Activated T-helper 2 cell treated with anti-CD3 and anti-CD28 coated beads, Interferon-gamma antibody, Interleukin-2, Interleukin-4, amounts not matched to agents 10 μg/mL and 5 μg/mL and 100 μg/mL, durations not matched to agents 14 hours and 24 hours and 36 hours (primary cell): ENCODE measurements around the gene ATP5PO. TPM values are rescaled to one million over a fixed set of nuclear protein-coding genes. Genes with fewer than 3 reads are reported as not detected.

Source experiments
- DNase-seq: peaks from one replicate; pipeline ENCODE4 v3.0.0; 2021; ENCODE audit warnings: low spot score
- H3K27ac Mint-ChIP-seq: one replicate; pipeline ENCODE4 v1.8.0; 2021; ENCODE audit warnings: mixed read lengths
- H3K27me3 Mint-ChIP-seq: one replicate; pipeline ENCODE4 v1.8.0; 2021; ENCODE audit warnings: low read depth, mixed read lengths
- H3K36me3 Mint-ChIP-seq: one replicate; pipeline ENCODE4 v1.8.0; 2021; ENCODE audit warnings: low read depth, mixed read lengths
- H3K4me1 Mint-ChIP-seq: one replicate; pipeline ENCODE4 v1.8.0; 2021; ENCODE audit warnings: low read depth, mixed read lengths
- H3K4me3 Mint-ChIP-seq: one replicate; pipeline ENCODE4 v1.8.0; 2021; ENCODE audit warnings: low read depth, mild to moderate bottlenecking, moderate library complexity, mixed read lengths
- H3K9me3 Mint-ChIP-seq: one replicate; pipeline ENCODE4 v1.8.0; 2021; ENCODE audit warnings: mixed read lengths
- intact Hi-C: fragments of 100-400 bp; cut with micrococcal nuclease; formaldehyde crosslinking; loops from one replicate; pipeline ENCODE4 v1.15.1; 2023
- total RNA-seq: library from RNA; stranded (reverse); gene quantifications from 2 replicates; pipeline ENCODE4 v1.2.3, GENCODE V29; 2022

ATP5PO gene
- total RNA-seq, 1 donor from 2014 or later = 186 TPM

DNA sequence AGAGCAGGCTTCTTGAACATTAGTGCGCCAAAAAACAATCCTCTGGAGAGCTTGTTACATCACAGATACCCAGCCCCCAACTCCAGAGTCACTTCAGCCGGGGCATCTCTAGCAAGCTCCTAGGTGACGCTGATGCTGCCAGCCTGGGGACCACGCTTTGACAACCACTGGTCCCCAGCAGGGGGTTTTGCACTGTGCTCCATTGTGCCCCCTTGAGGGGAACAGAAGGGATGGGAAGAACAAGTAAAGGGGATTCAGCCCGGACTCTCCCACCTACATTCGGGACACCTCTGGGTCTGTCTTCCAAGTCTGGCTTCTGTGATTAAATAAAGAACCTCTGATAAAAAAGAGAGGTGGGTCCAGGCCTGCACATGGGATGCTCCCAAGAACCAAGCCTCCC, 60.4 kb downstream of the ATP5PO start:
- no peak overlapping the region for H3K27ac Mint-ChIP-seq
- H3K4me3 Mint-ChIP-seq = no peak overlapping the region
- no peak for DNase-seq
- H3K9me3 Mint-ChIP-seq = no peaks in the 10 kb centered on the region
- H3K4me1 Mint-ChIP-seq = no peaks in the 10 kb centered on the region
- intact Hi-C loops = no loop called here
- H3K36me3 Mint-ChIP-seq = no peaks in the 10 kb centered on the region
- no peaks in the 10 kb centered on the region for H3K27me3 Mint-ChIP-seq

DNA sequence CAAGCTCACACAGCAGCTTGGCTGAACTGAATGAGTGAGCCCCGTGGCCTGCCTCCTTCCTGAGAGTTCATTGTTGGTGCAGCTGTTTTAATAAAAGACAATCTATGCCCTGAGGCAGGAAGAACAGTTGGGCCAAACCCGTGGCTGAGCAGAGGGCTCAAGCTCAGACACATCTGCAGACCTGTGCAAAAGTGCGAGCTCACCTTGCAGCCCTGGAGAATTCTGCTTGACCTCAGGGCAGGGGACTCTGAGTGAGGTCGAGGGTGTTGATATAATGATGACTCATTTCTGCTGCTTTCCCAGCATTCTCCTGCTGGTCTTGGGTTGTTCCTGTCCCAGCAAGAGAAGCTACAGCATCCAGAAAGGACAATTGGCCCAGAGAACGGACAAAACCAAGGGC, 61.0 kb downstream of the ATP5PO start:
- Mint-ChIP-seq H3K4me1 (no peaks in the 10 kb centered on the region), H3K4me3 (no peak overlapping the region), H3K27ac (no peak overlapping the region), H3K9me3 (no peaks in the 10 kb centered on the region), H3K36me3 (no peaks in the 10 kb centered on the region), H3K27me3 (no peaks in the 10 kb centered on the region)
- intact Hi-C loops = no loop called here
- no peak for DNase-seq

Other genes starting within 250 kb of the ATP5PO start
- 117 and 120 TPM in 2 replicates for gene MRPS6, start 157.8 kb upstream of the ATP5PO start, total RNA-seq
- gene SLC5A3, start 157.8 kb upstream of the ATP5PO start, total RNA-seq = 41.0 and 41.2 TPM in 2 replicates